ENCODE results near the gene CSRNP3.
A peak's percentile ranks its signal among the peaks of the same experiment; 100 is the strongest.
"Not testable (repeated sequence)": the region's sequence is repeated elsewhere in the genome, so short reads cannot be mapped to it uniquely, and the experiment has no call there.

CSRNP3 gene

GRCh38 chr2:165549619-165550018 lies 80.1 kb downstream of the CSRNP3 start:
- no peak for DNase-seq

GRCh38 chr2:165558832-165559231 lies 89.3 kb downstream of the CSRNP3 start:
- no peak for DNase-seq

GRCh38 chr2:165560377-165560988 lies 91.0 kb downstream of the CSRNP3 start:
- DNase-seq, result no peak

- DNase-seq, result no peak
Measured at GRCh38 chr2:165561516-165561915, 92.0 kb downstream of the CSRNP3 start.

- no peak for DNase-seq
Measured at GRCh38 chr2:165562233-165562632, 92.7 kb downstream of the CSRNP3 start.

- peak in 1 of 2 experiments; percentile 50 for DNase-seq
Measured at GRCh38 chr2:165563468-165564225, 94.1 kb downstream of the CSRNP3 start.

GRCh38 chr2:165566008-165566407 lies 96.5 kb downstream of the CSRNP3 start:
- no peak for DNase-seq

GRCh38 chr2:165567273-165567672 lies 97.8 kb downstream of the CSRNP3 start:
- DNase-seq, result peak; percentile 73 to 86

- peak; percentile 18 to 45 for DNase-seq
Measured at GRCh38 chr2:165568361-165568760, 98.9 kb downstream of the CSRNP3 start.

- no peak for DNase-seq
Measured at GRCh38 chr2:165571477-165571876, 102.0 kb downstream of the CSRNP3 start.

- DNase-seq, result peak; percentile 79 to 94
Measured at GRCh38 chr2:165572151-165572550, 102.7 kb downstream of the CSRNP3 start.

GRCh38 chr2:165573534-165574461 lies 104.3 kb downstream of the CSRNP3 start:
- peak; percentile 85 to 90 for DNase-seq

GRCh38 chr2:165575044-165575615 lies 105.6 kb downstream of the CSRNP3 start:
- DNase-seq, result no peak

- DNase-seq, result no peak
Measured at GRCh38 chr2:165576409-165577154, 107.1 kb downstream of the CSRNP3 start.

GRCh38 chr2:165582409-165582808 lies 112.9 kb downstream of the CSRNP3 start:
- DNase-seq, result no peak

GRCh38 chr2:165582863-165583506 lies 113.5 kb downstream of the CSRNP3 start:
- DNase-seq, result no peak

- no peak for DNase-seq
Measured at GRCh38 chr2:165584126-165584654, 114.7 kb downstream of the CSRNP3 start.

GRCh38 chr2:165586019-165586418 lies 116.5 kb downstream of the CSRNP3 start:
- no peak for DNase-seq

GRCh38 chr2:165587335-165587938 lies 117.9 kb downstream of the CSRNP3 start:
- no peak for DNase-seq

- not testable (repeated sequence) for DNase-seq
Measured at GRCh38 chr2:165590999-165591398, 121.5 kb downstream of the CSRNP3 start.

- DNase-seq, result no peak
Measured at GRCh38 chr2:165593081-165593480, 123.6 kb downstream of the CSRNP3 start.
